Breast epithelium (tissue), 3 donors: ENCODE data around the gene FAM114A1.

Source experiments
- POLR2AphosphoS5 ChIP-seq, 3 donors: sonication (generic); formaldehyde crosslinking; IDR thresholded peaks; one replicate each; pipeline ENCODE4 v1.6.1; 2017; ENCODE audit warnings: antibody characterized with exemption in 3 of 3
- TF ChIP-seq, protein P1 (sequence below), 3 donors: fragments of 450-650 bp; IDR thresholded peaks; one replicate each; pipeline ENCODE4 v1.5.1; 2016 to 2017; ENCODE audit warnings: antibody characterized with exemption in 3 of 3, mild to moderate bottlenecking in 3 of 3, moderate library complexity in 3 of 3

DNA sequence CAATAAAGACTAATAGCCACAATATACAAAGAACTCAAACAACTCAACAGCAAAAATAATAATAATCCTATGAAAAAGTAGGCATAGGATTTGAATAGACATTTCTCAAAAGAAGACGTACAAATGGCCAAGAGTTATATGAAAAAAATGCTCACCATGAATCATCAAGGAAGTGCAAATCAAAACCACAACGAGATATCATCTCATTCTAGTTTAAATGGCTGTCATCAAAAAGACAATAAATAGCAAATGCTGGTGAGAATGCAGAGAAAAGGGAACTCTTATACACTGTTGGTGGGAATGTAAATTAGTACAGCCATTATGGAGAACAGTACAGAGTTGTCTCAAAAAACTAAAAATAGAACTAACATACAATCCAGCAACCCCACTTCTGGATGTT lies 29.8 kb upstream of the FAM114A1 start:
- no peak for TF ChIP-seq POLR2AphosphoS5 (IDR thresholded peaks at IDR 0.05)
- TF ChIP-seq, protein P1, sequence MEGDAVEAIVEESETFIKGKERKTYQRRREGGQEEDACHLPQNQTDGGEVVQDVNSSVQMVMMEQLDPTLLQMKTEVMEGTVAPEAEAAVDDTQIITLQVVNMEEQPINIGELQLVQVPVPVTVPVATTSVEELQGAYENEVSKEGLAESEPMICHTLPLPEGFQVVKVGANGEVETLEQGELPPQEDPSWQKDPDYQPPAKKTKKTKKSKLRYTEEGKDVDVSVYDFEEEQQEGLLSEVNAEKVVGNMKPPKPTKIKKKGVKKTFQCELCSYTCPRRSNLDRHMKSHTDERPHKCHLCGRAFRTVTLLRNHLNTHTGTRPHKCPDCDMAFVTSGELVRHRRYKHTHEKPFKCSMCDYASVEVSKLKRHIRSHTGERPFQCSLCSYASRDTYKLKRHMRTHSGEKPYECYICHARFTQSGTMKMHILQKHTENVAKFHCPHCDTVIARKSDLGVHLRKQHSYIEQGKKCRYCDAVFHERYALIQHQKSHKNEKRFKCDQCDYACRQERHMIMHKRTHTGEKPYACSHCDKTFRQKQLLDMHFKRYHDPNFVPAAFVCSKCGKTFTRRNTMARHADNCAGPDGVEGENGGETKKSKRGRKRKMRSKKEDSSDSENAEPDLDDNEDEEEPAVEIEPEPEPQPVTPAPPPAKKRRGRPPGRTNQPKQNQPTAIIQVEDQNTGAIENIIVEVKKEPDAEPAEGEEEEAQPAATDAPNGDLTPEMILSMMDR (IDR thresholded peaks at IDR 0.05), result no peak
